Astrocyte (in vitro differentiated cells and primary cell): ENCODE data around the gene IFITM10. TPM values are rescaled to one million over a fixed set of nuclear protein-coding genes. Genes with fewer than 3 reads are reported as not detected.

Experiments used
- DNase-seq: peaks from one replicate; pipeline ENCODE4 v3.0.0-alpha.2; 2010; ENCODE audit warnings: low read depth
- FAIRE-seq: peaks from 2 replicates; lab custom pipeline; 2011; peaks lifted over from hg19 to GRCh38; lab: Jason Lieb, UNC
- H2AFZ ChIP-seq: 2 replicates; pipeline ENCODE4 v1.6.0; 2012; ENCODE audit warnings: low read depth, low read length, inconsistent platforms
- H3K27ac ChIP-seq: 2 replicates; pipeline ENCODE4 v1.5.1; 2011; ENCODE audit warnings: low read depth, low read length, inconsistent platforms
- H3K27me3 ChIP-seq: 2 replicates; pipeline ENCODE4 v1.6.0; 2011; ENCODE audit warnings: low read length, inconsistent platforms; ENCODE audit not compliant: insufficient read depth
- H3K36me3 ChIP-seq: 2 replicates; pipeline ENCODE4 v1.5.1; 2011; ENCODE audit warnings: low read length, inconsistent platforms; ENCODE audit not compliant: insufficient read depth
- H3K4me1 ChIP-seq: 2 replicates; pipeline ENCODE4 v1.5.1; 2011; ENCODE audit warnings: low read length, inconsistent platforms; ENCODE audit not compliant: insufficient read depth
- H3K4me2 ChIP-seq: 2 replicates; pipeline ENCODE4 v1.6.0; 2012; ENCODE audit warnings: low read length, inconsistent platforms
- H3K4me3 ChIP-seq: 2 replicates; pipeline ENCODE4 v1.5.1; 2011; ENCODE audit warnings: low read depth, mild to moderate bottlenecking, low read length, inconsistent platforms; ENCODE audit not compliant: insufficient read depth
- H3K79me2 ChIP-seq: 2 replicates; pipeline ENCODE4 v1.6.0; 2012; ENCODE audit warnings: mild to moderate bottlenecking, low read length, inconsistent platforms; ENCODE audit not compliant: insufficient read depth
- H3K9ac ChIP-seq: 2 replicates; pipeline ENCODE4 v1.6.0; 2012; ENCODE audit warnings: mild to moderate bottlenecking, low read length, inconsistent platforms
- H3K9me3 ChIP-seq: 2 replicates; pipeline ENCODE4 v1.5.1; 2012; ENCODE audit warnings: low read depth, mild to moderate bottlenecking, low read length, inconsistent platforms; ENCODE audit not compliant: insufficient read depth
- H4K20me1 ChIP-seq: 2 replicates; pipeline ENCODE4 v1.6.0; 2012; ENCODE audit warnings: low read length, inconsistent platforms; ENCODE audit not compliant: insufficient read depth
- H3K27ac Mint-ChIP-seq: one replicate; pipeline ENCODE4 v1.8.0; 2021; ENCODE audit warnings: mild to moderate bottlenecking, mixed read lengths; ENCODE audit not compliant: unreplicated experiment
- H3K27me3 Mint-ChIP-seq: one replicate; pipeline ENCODE4 v1.8.0; 2021; ENCODE audit warnings: low read depth, mixed read lengths; ENCODE audit not compliant: unreplicated experiment
- H3K36me3 Mint-ChIP-seq: one replicate; pipeline ENCODE4 v1.8.0; 2021; ENCODE audit warnings: low read depth, mixed read lengths; ENCODE audit not compliant: unreplicated experiment
- H3K4me1 Mint-ChIP-seq: one replicate; pipeline ENCODE4 v1.8.0; 2021; ENCODE audit warnings: low read depth, mixed read lengths; ENCODE audit not compliant: unreplicated experiment
- H3K4me3 Mint-ChIP-seq: one replicate; pipeline ENCODE4 v1.8.0; 2021; ENCODE audit warnings: mild to moderate bottlenecking, moderate library complexity, mixed read lengths; ENCODE audit not compliant: unreplicated experiment
- H3K9me3 Mint-ChIP-seq: one replicate; pipeline ENCODE4 v1.8.0; 2021; ENCODE audit warnings: mild to moderate bottlenecking, mixed read lengths; ENCODE audit not compliant: unreplicated experiment
- CTCF ChIP-seq: IDR thresholded peaks from 2 replicates; pipeline ENCODE4 v1.5.1; 2011; ENCODE audit warnings: low read depth, mild to moderate bottlenecking, inconsistent platforms, low read length, moderate library complexity; ENCODE audit not compliant: insufficient read depth
- EZH2 ChIP-seq: IDR thresholded peaks from 2 replicates; pipeline ENCODE4 v1.6.1; 2012; ENCODE audit warnings: mild to moderate bottlenecking, low read length, inconsistent platforms; ENCODE audit not compliant: insufficient read depth
- total RNA-seq: library from RNA; stranded (reverse); gene quantifications from 2 replicates; pipeline ENCODE4 v1.2.1, GENCODE V29; 2021

IFITM10 gene
- total RNA-seq, 1 donor from 2014 or later, result 2.0 TPM

GRCh38 chr11:1762537-1763302 lies 12.3 kb upstream of the IFITM10 start:
- Mint-ChIP-seq H3K4me1 (peaks cover 11% of the 10 kb centered on the region), H3K27me3 (no peaks in the 10 kb centered on the region), H3K36me3 (no peaks in the 10 kb centered on the region), H3K9me3 (no peaks in the 10 kb centered on the region), H3K27ac (no peak overlapping the region), H3K4me3 (peak overlapping the region; percentile 79)
- peaks cover 27% of the 10 kb centered on the region for H3K79me2 ChIP-seq
- no peaks in the 10 kb centered on the region for H3K36me3 ChIP-seq
- peak overlapping the region; percentile 95 for H3K4me2 ChIP-seq
- no peaks in the 10 kb centered on the region for H3K27me3 ChIP-seq
- H4K20me1 ChIP-seq, result peaks cover 28% of the 10 kb centered on the region
- H3K4me1 ChIP-seq, result peaks cover 38% of the 10 kb centered on the region
- no peaks in the 10 kb centered on the region for H3K9me3 ChIP-seq
- H3K9ac ChIP-seq, result peak overlapping the region; percentile 84
- no peak overlapping the region for H3K27ac ChIP-seq
- peak overlapping the region; percentile 64 for H3K4me3 ChIP-seq
- DNase-seq (no peak), FAIRE-seq (no peak)
- no peak overlapping the region for H2AFZ ChIP-seq
- TF ChIP-seq EZH2, result no peak
- TF ChIP-seq CTCF, result no peak

GRCh38 chr11:1761857-1762536 lies 11.6 kb upstream of the IFITM10 start:
- H3K27ac Mint-ChIP-seq, result no peak overlapping the region
- peaks cover 28% of the 10 kb centered on the region for H4K20me1 ChIP-seq
- peaks cover 13% of the 10 kb centered on the region for H3K4me1 Mint-ChIP-seq
- peaks cover 27% of the 10 kb centered on the region for H3K79me2 ChIP-seq
- DNase-seq (no peak), FAIRE-seq (no peak)
- H3K9ac ChIP-seq, result peak overlapping the region; percentile 84
- no peaks in the 10 kb centered on the region for H3K36me3 ChIP-seq
- H3K27me3 ChIP-seq, result no peaks in the 10 kb centered on the region
- no peak for TF ChIP-seq EZH2
- TF ChIP-seq CTCF, result no peak
- peak overlapping the region; percentile 64 for H3K4me3 ChIP-seq
- no peak overlapping the region for H2AFZ ChIP-seq
- H3K9me3 Mint-ChIP-seq, result no peaks in the 10 kb centered on the region
- no peaks in the 10 kb centered on the region for H3K36me3 Mint-ChIP-seq
- peak overlapping the region; percentile 79 for H3K4me3 Mint-ChIP-seq
- H3K4me1 ChIP-seq, result peaks cover 39% of the 10 kb centered on the region
- H3K9me3 ChIP-seq, result no peaks in the 10 kb centered on the region
- H3K27ac ChIP-seq, result no peak overlapping the region
- no peaks in the 10 kb centered on the region for H3K27me3 Mint-ChIP-seq
- peak overlapping the region; percentile 95 for H3K4me2 ChIP-seq
